Activated T-cell treated with anti-CD3 and anti-CD28 coated beads, Interleukin-2, amount 50 U/mL, for 1 hour (primary cell): ENCODE data around the gene SPOCD1.

Source experiments
- DNase-seq: peaks from one replicate; pipeline ENCODE4 v3.0.0-alpha.2; 2020

SPOCD1 gene

GRCh38 chr1:31786366-31787060, 29.3 kb downstream of the SPOCD1 start:
- DNase-seq: no peak

DNA sequence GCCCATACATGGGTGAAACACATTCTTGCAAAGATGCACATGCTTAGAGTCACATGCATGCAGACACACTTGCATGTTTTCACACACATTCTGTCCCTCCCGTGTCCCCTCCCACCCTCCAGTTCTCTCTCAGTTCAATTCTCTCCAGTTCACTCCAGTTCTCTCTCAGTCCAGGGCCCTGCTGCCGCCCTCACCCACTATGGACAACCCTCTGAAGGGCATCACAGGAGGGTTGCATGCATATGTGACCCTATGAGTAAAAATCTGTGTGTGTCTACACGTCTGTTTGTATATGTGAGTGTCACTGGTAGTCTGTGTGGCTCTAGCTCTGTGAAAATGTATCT, 29.9 kb downstream of the SPOCD1 start:
- no peak for DNase-seq

DNA sequence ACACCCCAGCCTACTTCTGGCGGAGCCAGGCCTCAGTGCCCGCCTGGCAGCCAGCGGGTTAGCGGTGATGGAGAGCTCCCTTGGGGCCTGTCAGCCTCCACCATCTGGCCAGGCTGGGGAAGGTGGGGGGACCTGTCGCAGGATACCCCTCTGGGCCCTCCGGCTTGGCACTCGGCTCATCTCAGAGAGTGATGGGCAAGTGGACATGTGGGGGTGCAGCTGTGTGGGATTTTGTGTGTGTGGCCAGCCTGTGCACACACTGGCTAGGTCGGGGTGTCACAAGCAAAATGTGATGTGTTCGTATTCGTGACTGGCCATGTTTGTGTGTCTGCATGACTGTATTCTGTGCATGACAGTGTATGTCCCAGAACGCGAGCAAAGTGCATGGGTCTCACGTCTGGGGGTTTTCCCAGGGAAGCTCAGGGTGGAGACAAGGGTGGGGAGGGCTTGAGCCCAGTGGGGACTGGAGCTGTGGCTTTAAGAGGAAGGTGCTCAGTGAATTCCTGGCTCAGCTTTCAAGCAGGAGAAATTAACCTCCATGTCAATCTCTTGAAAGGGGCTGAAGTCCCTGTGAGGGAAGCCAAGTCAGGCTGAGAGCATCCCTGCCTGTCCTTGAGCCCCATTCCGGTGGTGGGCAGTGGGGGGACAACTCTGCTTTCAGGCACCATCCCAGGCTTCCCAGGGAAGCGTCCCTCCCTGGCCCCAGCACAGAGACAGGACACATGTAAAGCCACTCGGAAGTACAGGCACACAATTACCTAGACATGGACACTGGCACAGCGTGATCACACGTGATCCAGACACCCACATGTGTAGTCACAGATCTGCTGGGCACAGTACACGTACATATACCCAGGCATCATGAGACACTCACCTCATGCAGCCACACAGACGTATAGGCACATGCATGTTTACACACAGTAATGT, 30.5 kb downstream of the SPOCD1 start:
- DNase-seq: peak; percentile 15

GRCh38 chr1:31784356-31785019, 31.3 kb downstream of the SPOCD1 start:
- DNase-seq: peak; percentile 4

DNA sequence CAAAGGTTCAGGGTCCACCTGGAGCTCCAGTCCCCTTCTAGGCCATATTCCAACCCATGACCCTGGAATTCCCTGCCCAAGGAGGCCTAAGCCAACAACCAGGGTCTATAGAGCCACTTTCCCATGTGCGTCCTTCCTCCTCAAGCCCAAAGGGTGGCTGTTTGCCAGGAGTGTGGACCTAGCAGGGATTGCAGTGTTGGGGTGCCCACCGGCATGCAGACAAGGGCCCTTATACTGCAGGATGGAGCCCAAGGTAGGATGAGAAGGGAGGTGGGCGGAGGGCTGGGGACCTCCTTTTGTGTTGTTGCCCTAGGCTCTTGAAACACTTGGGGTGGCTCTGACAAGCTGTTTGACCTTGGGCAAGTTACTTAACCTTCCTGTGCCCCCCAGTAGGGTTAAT, 32.0 kb downstream of the SPOCD1 start:
- no peak for DNase-seq

- no peak for DNase-seq
Observed at GRCh38 chr1:31782421-31783410, 33.1 kb downstream of the SPOCD1 start.

DNA sequence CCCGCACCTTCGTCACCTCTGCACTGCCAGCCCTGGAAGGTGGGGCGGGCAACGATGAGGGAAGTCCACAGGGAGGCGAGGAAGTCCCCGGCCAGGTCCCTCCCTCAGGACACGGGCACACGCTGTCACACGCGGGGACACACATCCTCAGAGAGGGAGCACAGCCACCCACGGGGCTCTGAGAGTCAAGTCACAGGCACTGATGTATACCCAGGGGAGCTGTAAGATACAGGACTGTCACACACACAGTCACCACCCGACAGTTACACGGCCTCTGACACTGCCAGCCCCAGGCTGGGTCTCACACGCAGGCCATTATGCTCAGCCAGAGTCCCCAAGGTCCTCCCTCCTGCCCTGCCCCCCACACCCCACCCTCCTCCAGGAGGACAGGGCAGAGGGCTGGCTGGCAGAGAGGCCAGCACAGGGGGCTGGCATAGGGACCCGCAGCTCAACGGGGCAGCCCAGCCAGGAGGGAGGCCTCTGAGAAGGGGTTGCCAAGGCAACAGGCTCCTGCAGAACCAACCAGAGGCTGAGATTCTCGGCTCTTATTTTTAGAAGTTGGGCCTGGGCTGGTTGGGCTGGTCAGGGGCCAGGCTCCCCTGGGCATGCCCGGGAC, 34.0 kb downstream of the SPOCD1 start:
- DNase-seq: no peak

- no peak for DNase-seq
Observed at GRCh38 chr1:31781138-31781755, 34.6 kb downstream of the SPOCD1 start.

DNA sequence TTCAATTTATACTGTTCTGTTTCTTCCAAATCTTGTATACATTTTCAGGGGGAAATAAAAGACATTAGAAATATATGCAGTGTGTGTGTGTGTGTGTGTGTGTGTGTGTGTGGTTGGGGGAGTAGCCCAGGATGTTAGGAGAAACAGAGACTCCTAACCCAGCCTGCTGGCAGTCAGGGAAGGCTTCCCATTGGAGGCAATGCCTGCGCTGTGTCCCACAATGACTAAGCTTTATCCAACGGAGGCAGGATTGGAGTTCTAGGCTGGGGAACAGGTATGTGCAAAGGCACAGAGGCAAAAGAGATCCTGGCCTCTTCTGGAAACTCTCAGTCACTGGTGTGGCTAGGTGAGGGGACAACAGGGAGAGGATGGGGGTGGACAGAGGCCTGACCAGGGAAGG, 35.2 kb downstream of the SPOCD1 start:
- DNase-seq: no peak

DNA sequence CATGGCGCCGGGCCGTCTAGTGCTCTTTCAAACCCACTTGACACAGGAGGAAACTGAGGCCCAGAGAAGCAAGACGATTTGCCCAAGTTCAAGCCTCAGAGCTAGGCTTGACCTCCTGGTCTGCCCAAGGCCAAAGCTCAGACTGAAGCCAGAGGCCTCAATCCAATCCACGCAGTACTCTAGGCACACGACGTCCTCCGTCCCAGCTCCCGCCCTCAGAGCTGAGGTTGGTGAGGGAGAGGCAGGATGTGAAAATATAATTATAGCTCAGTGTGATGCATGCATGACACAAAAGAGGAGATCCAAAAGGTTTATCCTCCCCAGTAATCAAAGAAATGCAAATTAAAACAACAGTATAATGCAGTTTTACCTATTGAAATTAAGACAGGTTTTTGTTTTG, 36.1 kb downstream of the SPOCD1 start:
- no peak for DNase-seq

- no peak for DNase-seq
Observed at GRCh38 chr1:31778763-31779488, 36.9 kb downstream of the SPOCD1 start.

GRCh38 chr1:31776516-31776915, 39.3 kb downstream of the SPOCD1 start:
- no peak for DNase-seq

DNA sequence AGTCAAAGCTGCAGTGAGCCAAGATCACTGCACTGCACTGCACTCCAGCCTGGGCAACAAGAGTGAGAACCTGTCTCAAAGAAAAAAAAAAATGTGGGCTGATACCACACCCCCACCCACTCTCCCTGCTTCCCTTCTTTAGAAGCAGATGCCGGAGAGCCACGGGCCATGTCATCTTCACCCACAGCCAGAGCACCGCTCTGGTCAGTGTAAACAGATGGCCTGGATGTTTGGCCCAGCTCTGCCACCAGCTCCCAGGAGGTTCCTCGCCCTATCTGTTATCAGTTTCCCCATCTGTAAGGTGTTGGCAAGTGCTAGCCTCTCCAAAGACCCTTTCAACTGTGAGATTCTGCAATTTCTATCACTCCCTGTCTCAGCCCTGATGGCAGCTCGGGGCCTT, 39.8 kb downstream of the SPOCD1 start:
- DNase-seq: no peak

GRCh38 chr1:31775210-31775999, 40.4 kb downstream of the SPOCD1 start:
- DNase-seq: no peak

DNA sequence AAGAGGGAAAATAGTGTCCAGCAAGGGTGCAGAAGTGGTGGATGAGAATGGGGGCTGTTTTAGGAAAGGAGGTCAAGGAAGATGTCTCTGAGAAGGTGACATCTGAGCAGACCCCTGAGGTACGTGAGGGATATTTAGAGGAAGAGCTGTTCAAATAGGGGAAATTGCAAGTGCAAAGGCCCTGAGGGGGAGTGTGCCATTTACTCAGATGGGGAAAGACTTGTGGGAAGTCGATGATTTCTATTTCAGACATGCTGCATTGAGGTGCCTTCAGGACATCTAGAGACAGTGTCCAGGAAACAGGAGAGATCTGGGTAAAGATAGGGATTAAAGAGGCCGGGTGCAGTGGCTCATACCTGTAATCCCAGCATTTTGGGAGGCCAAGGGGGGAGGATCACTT, 41.3 kb downstream of the SPOCD1 start:
- DNase-seq: no peak

- no peak for DNase-seq
Observed at GRCh38 chr1:31773861-31774260, 42.0 kb downstream of the SPOCD1 start.

DNA sequence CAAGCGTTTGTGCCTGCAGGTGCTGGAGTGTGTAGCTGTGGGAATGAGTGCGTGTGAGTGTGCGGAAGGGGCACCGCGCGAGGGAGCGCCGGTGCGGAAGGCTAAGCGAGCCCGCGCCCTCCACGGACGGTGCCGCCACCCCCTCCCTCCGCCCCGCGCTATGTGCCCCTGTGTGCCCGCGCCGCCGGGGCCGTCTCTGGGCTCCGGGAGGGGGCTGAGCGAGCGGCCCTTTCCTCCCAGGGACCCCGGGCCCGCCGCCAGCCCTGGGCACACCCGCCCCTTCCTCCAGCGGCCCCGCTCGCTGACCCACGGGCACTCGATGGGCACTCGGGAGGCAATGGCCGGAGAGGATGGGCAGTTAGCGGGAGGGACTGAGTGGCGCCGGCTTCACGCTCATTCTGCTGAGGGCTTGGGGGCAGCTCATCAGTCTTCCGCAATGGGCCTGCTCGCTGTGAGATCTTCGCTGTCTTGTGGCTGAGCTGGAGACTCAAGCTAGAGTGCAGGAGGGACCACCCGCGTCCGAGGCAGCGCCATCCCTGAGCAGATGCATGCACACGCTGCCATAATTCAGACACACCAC, 43.1 kb downstream of the SPOCD1 start:
- no peak for DNase-seq

DNA sequence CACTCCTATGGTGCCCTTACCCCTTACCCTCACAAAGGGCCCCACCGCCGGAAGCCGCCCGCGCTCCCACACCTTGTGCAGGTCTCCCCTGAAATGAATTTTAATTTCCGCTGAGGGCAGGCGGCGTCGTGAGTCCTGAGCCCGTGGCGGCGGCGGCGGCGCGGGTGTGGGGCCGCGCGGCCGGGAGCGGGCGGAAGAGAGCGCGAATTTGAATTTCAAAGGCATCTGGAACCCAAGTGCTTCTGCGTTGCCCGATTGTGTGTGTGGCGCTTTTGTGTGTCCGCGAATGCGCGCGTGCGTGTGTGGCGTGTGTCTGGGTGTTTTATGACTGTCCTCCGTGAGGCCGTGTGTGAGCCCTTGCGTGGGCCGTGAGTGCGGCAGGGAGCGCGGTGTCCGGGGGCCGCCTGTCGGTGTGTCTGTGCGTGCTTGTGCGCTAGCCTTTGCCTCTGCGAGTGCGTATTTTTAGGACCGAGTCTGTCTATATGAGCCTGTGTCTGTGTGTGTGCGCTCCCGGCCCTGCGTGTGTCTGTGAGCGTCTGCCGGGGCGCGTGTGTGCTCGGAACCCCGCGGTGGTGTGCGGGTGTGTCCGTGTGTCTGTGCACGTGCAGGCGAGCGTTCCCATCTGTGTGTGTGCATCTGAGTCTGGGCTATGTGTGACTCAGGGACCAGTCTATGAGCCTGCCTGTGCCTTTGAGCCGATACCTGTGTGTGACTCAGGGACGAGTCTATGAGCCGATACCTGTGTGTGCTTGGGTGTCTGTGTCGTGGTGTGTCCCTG, 43.7 kb downstream of the SPOCD1 start:
- peak; percentile 56 for DNase-seq
